HG03521 (cell line): ENCODE data around the gene RNF220.

Experiments used
- ATAC-seq: cut with Tn5 transposase; IDR thresholded peaks from one replicate; pipeline ENCODE4 v1.9.1; 2021; ENCODE audit warnings: mild to moderate bottlenecking, moderate library complexity; ENCODE audit not compliant: unreplicated experiment

RNF220 gene

DNA sequence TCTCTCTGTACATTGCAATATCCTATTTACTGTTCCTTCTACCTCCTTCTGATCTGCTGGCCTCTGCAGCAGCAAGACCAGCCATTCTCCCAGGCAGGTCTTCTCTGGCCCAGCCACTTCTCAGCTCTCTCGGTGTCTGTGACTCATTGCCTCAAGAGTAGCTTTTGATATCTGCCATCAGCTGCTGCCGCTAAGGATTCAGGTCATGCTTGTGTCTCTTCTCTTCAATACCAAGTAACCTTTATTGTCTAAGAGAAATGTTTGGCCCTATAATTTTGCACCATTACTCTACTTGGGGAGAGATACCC, 167.5 kb downstream of the RNF220 start:
- no peak for ATAC-seq

DNA sequence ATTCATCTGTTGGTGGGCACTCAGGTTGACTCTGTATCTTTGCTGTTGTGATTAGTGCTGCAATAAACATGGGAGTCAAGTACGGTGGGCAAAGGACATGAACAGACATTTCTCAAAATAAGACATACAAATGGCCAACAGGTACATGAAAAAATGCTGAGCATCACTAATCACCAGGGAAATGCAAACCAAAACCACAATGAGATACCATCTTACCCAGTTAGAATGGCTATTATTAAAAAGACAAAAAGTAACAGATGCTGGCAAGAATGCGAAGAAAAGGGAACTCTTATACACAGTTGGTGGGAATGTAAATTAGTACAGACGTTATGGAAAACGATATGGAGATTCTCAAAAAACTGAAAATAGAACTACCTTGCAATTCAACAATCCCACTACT, 170.3 kb downstream of the RNF220 start:
- no peak for ATAC-seq

DNA sequence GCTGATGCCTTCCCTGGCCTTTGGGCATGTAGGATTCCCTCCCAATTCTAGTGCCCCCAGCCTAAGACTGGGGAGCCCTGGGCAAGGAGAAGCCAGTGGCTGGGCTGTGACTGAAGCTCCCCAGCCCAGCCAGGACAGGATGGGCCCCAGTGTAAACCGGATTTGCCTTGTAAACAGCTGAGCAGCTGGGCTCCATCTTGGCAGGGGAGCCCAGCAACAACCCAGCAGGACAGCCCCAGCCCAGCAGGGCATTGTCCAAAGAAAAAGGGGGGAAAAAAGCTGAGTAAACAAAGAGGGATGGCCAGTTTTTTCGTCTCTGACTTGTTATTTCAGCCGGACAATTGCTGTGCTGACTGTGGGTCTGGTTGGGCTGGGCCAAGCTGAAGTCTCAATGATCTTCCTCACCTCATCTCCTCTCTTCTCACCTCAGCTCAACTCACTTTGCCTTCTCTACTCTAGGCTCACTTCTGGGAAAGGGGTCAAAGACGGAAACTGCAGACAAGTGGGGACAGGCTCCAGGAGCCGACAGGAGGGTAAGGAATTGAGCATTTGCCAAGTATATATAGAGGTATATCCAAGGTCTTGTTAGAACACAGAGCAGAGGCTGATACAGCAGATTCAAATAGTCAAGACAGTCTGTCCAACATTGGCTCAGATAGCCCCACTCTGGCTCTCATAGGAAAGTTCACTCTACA, 171.5 kb downstream of the RNF220 start:
- ATAC-seq: no peak

DNA sequence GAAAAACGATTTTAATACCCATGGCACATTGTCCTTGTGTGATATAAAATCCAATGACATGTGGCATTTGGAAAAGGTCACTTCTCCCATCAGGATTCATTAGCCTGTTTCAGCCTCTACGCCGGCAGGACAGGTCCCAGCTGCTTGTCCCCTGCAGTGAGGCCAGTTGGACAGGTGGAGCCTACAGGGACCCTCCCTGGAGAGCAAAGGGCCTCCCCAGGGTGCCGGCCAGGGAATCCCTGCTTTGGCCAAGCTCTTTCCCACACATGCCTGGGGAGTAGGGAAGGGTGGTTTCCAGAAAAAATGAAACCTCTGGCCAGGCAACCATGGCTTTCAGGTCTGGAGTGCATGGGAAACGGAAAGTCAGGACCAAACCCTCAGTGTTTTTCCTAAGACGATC, 176.2 kb downstream of the RNF220 start:
- no peak for ATAC-seq

DNA sequence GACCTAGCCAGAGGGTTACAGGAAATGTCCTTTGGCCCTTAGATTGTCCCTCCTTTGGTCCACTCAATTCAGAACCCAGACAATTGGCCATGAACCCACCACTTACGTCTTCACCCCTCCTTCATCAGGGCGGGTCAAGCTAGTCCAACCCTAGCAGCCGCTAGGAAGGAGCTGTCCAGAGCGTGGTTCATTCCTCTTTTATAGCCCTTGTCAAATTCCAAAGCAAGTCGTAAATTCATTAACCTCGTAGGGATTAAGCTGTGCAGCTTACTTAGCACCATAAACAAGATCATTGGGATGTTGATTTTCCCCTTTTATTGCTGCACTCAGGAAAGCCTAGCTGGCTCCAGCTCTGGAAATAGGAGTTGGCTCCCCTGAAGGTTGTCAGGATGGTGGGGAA, 179.1 kb downstream of the RNF220 start:
- ATAC-seq: no peak

DNA sequence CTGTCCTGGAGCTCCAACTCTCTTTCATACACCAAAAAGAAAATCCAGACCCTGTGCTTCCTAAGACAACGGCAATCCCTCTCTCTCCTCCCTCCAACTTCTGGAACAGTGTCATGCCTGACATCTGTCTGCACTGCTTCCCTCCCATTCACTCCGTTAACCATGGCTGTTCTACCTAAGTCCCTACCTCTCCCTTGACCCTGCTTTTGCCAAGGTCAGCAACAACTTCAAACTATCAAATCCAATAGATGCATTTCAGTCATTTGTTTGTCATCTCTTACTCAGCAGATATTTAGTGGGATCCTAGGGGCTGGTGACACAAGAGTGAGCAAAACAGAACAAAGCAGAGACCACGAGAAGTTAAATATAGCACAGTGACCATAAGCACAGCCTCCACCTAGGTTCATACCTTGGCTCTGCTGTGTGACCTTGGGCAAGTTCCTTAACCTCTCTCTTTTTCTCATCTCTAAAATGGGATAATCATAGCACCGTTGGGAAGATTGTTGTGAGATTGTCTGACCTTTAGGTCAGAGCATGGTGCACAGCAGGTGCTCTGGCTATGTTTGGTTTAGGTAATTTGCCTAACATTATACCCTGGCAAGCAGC, 180.4 kb downstream of the RNF220 start:
- no peak for ATAC-seq

DNA sequence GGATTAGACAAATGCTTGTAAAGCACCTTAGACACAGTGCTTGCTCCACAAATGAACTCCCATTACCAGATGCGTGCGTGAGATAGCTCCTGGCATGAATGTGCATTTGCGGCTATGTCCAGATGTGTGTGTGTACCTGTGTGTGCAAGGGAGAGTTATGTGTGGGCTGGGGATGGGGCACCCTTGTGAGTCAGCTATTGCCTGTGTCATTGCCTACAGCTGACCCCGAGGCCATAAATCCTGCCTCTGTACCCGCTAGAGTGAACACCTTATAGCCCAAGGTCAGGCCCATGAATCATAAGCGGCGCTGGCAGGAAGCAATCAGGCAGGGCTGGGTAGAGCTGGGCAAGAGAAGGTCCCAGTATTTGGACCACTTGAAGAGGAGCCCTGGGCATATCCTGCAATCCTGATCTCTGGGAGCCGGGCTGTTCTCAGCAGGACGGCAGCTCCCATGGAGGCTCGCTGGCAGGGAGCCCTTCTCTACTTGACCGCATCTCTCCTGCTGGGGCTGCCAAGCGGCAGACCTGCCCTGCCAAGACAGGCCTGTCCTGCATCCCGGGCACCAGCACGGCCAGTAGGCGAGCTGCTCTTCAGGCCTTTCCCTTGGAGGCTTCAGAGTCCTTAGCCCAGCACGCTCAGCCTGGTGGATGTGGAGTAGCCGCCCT, 182.9 kb downstream of the RNF220 start:
- ATAC-seq: no peak

DNA sequence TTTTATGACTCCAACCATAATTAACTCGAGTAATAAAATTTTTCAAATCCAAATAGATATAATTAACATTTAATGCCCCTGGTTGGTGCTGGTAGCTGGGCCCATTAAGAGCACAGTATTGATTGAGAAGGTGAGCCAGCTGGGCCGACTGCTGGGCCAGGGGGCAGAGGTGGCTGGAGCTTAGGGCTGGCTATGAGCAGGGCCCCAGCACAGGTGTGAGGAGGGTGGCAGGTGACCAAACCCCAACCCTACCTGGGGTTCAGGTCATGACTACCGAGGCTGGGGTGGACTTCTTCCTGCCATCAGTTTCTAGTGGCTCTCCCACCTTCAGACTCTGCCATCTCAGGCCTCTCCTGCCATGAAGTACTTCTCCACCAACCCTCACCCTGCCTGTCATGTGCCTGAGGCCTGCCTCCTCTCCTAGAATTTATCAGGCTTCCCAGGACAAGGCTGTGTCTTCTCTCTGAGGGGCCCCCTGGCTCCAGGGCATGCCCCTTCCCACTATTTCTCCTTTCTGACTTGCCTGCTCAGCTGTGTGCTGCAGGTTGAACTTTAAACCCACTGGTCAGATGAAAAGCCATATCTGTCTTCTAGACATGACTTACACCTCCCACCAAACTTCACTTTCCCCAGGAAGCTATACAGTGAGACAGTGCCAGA, 183.6 kb downstream of the RNF220 start:
- no peak for ATAC-seq

DNA sequence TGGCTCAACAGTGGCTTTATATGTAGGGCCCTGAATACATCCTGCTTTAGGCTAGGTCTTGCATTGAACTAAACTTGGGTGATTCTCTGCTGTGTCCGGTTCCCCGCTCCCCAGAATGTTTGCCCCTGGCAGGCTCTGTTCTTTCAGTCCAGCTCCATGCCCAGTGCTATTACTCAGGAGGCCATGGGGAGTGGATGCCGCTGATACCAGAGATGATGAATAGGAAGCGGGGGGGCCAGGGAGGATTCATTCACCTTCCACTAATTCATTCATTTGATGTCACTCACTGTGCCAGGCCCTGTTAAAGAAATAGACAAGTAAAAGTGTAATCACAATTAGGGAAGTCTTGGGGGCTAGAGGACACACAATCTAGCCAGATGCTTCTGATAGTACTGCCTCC, 185.4 kb downstream of the RNF220 start:
- ATAC-seq: no peak

DNA sequence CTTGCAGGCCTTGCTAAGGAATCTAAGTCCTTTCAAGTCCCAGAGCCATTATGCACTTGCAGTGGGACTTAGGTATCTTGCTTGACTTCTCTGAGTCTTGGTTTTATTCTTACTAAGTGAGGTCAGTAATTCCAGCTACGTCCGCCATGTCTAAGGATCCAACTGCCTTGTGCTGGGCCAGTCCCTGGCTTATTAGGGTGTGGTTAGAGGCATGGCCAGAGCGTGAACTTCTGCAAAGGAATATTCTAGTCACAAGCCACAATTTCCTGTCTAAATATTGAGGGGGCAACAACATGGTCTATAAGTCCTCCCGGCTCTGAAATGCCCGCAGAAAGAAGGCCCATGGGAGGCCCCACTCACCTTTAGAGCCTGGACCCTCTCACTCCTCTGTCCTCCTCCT, 186.3 kb downstream of the RNF220 start:
- ATAC-seq: no peak

DNA sequence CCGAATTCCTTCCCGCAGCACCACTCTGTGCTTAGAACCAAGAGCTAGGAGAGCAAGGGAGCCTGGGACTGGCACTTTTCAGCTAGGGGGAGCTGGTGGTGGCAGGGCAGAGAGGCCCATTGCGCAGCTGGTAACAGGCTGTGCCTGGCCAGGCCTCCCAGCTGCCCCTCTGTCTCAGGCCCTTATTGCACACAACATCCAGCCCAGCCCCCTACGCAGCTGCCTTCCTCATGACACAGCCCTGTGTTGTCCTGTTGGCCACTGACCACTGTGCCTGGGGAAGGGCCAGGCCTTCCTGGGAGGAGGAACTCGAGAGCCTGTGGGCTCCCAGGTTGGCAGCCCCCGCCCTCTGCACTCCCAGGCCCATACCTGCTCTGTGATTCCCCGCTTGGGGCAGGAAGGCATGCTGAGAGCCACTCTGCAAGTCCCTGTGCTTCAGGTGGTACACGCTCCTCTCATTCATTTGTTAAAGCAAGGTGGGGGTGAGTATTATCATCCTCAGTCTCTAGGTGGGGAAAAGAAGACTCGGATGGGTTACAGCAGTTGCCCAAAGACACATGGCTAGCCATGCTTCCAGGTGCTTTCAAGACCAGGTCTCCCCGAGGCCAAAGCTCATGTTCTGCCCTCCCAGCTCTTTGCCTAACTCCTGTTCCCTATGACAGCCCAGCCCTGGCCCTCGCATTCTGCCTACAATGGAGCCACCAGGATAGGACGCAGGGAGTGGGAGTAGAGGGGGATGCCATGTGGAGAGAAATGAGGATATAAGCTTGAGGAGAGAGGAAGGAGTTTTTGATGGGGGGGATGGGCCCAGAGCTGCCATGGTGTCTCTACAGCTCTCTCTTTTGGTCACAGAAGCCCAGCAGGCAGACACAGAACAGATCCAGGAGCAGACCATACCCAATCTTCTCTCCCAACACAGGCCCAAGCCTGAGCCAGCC, 187.4 kb downstream of the RNF220 start:
- ATAC-seq: no peak

DNA sequence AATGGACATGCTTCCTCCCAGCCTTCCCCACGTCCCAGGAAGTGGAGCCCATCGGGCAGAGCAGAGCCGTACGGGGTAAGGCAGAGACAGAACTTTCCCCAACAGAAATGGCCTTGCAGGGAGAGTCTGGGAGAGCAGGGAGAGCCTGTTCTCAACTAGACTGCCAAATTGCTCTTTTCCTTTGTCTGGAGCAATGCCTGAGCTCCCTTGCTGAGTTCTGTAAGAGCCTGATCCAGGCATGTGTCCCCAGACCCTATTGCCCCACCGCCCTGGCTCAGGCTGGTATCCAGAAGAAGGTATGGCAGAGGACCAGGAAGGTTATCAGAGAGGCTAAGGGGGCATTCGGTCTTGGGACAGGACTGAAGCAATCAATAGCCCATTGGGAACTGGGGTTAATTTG, 189.3 kb downstream of the RNF220 start:
- no peak for ATAC-seq

DNA sequence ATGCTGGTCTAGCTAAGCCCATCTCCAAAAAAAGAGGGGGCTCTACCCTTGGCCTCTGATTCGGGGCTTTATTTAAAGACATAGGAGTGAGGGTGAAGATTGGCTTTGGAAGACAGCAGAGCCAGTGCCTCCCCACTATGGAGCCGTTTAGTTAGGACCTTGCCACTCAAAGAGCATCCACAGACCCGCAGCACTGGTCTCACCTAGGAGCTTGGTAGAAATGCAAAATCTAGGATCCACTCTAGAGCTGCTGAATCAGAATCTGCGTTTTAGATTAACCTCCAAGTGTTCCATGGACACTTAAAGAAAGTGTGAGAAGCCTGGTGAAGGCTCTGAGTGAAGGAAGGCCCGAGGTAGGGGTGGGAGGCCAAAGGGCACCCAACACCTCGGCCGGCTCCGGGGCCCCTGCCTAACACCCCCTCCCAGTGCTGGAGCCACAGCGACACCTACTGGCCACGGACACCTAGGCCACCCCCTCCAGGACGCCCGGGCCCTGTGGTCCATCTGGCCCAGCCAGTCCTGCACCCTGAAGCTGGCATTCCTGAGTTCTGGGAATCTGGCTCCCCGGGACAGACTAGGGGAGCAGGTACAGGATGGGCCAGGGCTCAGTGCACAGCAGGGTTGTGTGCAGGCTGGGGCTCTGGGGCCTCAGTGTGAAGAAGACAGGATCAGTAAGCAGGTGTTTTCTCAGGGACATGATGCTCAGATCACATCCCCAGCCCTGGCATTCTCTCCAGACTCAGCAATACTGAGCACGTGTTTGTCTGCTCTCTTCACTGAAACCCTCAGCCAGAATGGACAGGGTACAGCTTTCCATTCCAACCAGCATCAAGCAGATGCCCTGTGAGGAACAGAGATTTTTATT, 190.0 kb downstream of the RNF220 start:
- ATAC-seq: peak; percentile 73

DNA sequence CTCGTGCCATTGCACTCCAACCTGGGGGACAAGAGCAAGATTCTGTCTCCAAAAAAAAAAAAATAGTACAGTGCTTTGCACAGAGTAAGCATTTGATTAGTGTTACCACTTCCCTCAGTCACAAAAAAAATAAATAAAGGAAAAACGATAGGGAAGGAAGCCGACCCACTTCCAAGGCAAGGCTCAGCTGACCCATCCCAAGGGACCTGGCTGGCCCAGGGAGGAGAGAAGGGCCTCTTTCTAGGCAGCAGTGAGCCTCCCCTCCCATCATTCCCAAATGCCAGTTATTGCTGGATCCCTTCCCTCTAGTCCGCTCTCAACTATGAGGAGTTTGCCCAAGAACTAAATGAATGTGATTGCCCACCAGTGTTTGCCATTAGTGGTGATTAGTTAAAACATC, 191.5 kb downstream of the RNF220 start:
- ATAC-seq: no peak

DNA sequence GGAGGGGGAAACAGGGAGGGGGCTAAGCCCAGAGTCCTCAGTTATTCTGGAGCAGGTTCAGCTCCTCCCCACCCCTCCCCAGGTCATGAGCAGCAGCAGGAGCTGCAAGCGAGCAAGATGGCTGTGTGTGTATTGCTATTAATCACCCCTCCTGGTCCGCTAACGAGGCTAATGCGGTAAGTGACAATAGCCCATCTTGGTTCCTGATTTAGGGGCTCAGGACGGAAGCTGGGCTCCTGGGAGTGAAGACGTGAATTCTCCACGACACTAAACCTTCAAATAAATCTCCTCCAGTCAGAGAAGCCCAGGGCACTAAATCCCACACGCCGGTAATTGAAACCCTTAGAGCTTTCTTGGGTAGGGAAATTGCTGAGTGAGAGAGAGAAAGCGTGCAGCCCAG, 193.1 kb downstream of the RNF220 start:
- no peak for ATAC-seq

DNA sequence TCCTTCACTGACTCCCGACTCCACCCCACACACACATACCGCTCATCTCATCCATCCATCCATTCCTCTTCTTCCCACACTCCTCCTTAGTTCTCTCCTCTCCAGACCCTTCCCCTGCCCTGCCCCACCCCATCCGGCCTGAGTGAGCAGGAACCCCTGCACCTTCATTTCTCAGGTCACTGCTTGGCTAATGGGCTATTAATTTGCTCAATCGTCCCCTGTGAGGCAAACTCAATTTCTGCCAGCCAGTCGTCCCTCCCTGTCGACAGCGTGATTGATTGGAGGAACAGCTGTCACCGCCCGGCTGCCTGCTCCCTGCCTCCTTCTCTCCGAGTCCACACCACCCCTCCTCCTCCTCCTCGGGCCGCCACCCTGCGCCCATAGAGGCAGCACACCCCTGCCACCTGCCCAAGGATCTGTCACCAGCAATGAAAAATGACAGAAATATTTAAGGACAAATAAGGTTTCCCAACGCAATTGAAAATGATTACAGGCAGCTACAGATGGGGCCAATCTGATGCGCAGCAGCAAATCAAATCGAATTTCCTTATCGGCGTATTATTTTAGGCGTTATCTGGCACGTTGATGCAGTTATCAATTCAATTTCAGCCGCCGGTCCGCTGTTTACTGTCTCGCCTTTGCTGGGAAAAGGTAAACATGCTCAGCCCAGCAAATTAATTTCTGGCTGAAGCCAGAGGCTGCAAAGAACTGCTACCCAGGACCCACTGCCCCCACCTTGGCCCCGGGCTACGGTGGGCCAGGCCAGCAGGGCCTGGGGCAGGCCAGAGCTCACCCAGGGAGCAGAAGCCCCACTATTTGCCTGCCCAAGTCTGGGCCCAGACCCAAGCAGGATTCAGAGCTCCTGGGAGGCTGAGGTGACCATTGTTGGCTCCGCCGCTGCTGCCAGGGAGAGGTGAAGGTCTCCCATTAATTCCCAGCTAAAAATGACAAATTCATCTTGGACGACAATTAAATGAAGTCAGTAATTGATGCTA, 197.9 kb downstream of the RNF220 start:
- no peak for ATAC-seq

DNA sequence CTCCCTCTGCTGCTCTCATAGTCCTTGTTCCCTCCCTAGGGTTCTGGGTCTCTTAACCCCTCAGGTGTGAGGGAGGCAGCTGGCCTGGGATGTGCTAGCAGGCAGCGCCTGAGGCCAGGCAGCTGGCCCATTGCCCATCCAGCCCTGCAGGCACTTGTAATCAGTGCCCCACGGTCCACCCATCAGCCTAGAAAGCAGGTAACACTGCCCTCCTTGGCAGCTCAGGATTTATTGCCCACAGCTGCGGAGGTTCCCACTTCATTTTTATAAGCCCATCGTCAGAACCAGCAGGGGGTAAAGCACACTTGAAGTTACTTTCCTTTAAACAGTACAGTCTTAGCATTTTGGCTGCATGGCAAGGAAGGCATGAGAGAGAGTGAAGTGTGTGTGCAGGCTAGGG, 198.7 kb downstream of the RNF220 start:
- ATAC-seq: no peak

DNA sequence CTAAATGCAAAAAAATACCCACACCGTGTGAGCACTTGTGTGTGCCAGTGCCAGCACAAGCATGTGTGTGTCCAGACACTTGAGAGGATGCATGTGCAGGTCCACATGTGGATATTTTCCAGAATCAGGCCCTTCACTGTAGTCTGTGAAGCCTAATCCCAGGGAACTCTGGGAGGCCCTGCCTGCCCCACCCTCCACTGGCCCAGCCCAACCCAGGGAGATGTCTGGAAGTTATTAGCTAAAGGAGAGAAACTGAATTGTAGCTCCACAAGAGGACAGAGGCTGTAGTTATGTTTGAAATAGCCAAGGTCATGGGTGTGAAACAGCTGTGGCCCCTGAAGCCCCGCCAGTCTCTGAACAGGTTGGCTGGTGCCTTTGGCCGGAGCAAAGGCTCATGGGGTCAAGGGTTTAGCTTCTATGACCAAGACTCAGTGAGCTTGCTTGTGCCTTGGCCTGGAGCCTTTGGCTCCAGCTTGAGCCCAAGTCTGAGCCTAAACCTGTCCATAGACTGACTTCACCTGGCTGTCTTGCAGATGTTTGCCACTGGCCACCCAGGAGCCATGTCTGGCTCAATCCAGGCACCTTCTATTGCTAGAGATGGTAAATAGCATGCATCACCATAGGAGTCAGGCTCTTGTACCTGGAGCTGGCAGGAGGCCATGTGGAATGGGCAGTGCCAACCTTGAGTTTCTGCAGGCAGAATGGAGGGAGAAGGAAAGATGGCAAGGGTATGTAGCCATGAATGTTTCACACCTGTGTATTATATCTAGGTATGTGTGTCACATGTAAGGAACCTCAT, 199.3 kb downstream of the RNF220 start:
- no peak for ATAC-seq
